GM12892 (cell line): ENCODE results near the gene GFY.
A peak's percentile ranks its signal among the peaks of the same experiment; 100 is the strongest.

ENCODE experiments used
- DNase-seq: peaks from one replicate; pipeline ENCODE4 v3.0.0; 2011; ENCODE audit not compliant: insufficient read length
- FAIRE-seq: peaks from 2 replicates; lab custom pipeline; 2011; peaks lifted over from hg19 to GRCh38; lab: Jason Lieb, UNC
- POLR2A ChIP-seq: IDR thresholded peaks from 2 replicates; pipeline ENCODE4 v1.6.1; 2011; ENCODE audit warnings: low read depth, low read length, control low read depth
- POLR2AphosphoS5 ChIP-seq: IDR thresholded peaks from 2 replicates; pipeline ENCODE4 v1.6.1; 2011; ENCODE audit warnings: low read depth, low read length, control low read depth
- TAF1 ChIP-seq: IDR thresholded peaks from 2 replicates; pipeline ENCODE4 v1.6.1; 2011; ENCODE audit warnings: low read depth, mild to moderate bottlenecking, control low read depth, low read length, borderline replicate concordance

GFY gene

GRCh38 chr19:49422407-49423070 lies 2.6 kb upstream of the GFY start:
- no peak for TF ChIP-seq TAF1
- TF ChIP-seq POLR2AphosphoS5 = no peak
- TF ChIP-seq POLR2A = no peak
- no peak for DNase-seq
- no peak for FAIRE-seq

DNA sequence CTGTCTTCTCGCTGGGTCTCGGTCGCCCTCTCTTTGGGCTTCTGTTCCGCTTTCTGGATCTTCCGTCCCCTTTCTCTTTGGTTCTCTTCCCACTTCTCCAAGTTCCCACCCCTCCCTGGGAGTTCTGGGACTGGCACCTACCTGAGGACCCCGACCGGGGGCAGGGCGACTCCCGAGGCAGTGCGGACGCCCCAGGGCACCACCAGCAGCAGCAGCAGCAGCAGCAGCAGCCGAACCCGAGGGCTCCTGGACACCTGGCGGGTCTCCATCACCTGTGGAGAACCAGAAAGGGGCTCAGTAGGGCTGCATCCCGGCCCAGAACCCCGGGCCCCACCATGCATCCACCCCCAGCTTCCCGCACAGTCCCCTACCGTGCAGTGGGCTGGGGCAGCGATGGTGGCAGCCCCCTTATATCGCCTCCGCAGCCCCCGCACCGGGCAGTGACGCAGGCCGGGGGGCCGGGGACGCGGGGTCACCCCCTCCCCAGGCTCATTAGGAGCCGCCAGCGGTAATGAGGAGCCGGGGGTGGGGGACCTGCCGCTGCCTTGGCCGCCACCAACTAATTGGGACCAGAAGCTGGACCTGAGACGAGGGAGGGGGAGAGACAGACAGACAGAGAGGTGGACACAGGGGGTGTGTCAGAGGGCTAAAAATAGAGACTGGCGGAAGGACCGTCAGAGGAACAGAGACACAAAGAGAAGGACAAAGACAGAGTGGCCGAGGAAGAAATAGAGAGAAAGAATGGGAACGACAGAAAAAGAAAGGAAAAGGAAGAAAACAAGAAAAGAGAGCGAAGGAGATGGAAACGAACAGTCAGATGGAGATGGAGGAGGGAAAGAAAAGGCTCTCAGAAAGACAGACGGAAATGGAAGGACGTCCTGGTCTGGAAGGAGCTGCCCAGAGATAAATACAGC lies 1.9 kb upstream of the GFY start, which contains the start of gene PTH2:
TSS of gene PTH2 (minus strand) at position 371 of the 914 bp plus-strand sequence. CDS start at position 269, 102 bp downstream.
- TF ChIP-seq TAF1 (no peak), POLR2AphosphoS5 (no peak), POLR2A (no peak)
- no peak for DNase-seq
- FAIRE-seq = no peak

GRCh38 chr19:49423985-49424303 lies 1.2 kb upstream of the GFY start:
- no peak for TF ChIP-seq POLR2A
- no peak for TF ChIP-seq TAF1
- TF ChIP-seq POLR2AphosphoS5 = no peak
- FAIRE-seq (no peak), DNase-seq (no peak)

DNA sequence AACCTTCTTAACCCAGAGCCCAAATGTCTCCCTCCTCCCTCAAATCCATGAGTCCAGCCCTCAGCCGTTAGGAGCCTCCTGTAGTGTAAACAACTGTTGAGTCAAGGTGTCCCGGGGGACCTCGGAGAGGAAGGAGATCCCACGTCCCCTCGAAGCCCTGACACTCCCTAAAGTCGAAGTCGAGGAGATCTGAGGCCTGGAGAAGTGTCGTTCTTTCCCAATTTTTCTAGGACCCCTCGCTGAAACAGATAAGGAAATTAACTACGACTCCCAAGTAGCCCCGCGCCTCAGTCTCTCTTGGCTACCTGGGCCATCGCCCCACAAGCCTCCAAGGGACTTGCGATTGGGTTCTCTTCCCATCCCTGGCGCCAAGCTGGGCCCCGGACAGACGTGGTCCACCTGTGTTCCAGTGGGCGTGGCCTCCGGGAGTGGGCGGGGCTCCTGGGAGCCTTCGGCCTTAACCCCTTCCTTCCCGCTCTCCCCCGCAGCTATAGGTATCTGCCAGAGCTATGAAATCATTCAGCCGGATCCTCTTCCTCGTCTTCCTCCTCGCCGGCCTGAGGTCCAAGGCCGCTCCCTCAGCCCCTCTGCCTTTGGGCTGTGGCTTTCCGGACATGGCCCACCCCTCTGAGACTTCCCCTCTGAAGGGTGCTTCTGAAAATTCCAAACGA lies 869 bp downstream of the GFY start:
- no peak for FAIRE-seq
- no peak for DNase-seq
- TF ChIP-seq POLR2AphosphoS5 = no peak
- no peak for TF ChIP-seq TAF1

DNA sequence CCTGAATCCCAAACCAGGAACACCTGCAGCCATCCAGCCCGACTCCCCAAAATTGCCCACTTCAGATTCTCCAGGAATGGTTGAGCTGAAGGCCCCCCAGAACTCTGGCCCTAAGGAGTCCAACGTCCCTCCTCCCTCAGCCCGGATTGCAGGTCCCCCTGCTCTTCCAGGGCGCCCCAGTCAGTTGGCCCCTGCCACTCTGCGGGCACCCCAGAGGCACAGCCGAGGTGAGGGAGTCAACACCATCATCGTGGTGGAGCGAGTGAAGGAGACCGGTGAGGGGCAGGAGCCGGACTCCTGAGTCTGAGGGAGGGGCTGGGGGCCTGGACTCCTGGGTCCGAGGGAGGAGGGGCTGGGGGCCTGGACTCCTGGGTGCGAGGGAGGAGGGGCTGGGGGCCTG lies 2.2 kb downstream of the GFY start:
- FAIRE-seq = no peak
- DNase-seq = no peak
- TF ChIP-seq POLR2A (no peak), TAF1 (no peak), POLR2AphosphoS5 (no peak)

- no peak for TF ChIP-seq POLR2A
- no peak for TF ChIP-seq TAF1
- no peak for TF ChIP-seq POLR2AphosphoS5
- peak; percentile 9 for FAIRE-seq
- no peak for DNase-seq
Observed at GRCh38 chr19:49427855-49428546, 2.8 kb downstream of the GFY start.

DNA sequence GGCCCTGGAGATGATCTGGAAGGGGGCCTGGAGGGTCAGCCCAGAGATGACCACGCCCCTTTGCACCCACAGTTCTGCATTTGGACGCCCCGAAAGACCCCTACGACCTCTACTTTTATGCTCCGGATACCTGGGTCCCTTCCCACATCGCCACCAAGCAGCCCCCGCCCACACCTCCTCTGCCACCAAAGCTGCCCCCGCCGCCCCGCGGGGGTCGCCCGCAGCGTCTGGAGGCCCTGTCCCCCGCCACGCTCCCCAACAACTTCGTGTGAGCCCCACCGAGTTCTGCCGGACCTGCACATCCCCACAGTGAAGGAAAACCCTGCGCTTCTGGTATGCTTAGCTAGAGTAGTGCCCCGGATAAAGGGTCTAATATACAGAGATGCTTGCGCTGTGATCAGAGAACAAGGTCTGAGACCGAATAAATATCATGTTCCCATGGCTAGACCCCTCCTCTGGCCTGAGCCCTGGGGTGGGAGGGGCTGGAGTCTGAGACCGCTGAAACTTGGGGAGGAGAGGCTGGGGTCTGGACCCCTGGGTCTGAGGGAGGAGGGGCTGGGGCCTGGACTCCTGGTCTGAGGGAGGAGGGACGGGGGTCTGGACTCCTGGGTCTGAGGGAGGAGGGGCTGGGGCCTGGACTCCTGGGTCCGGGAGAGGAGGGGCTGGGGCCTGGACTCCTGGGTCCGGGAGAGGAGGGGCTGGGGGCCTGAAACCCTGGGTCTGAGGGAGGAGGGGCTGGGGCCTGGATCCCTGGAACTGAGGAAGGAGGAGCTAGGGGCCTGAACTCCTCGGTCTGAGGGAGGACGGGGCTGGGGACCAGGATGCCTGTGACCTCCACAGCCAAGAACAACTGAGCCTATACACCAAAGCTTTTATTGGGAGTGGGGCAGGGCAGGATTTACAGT lies 3.6 kb downstream of the GFY start:
- no peak for DNase-seq
- TF ChIP-seq TAF1 (no peak), POLR2A (no peak), POLR2AphosphoS5 (no peak)
- FAIRE-seq = no peak

- FAIRE-seq (no peak), DNase-seq (no peak)
- TF ChIP-seq POLR2A = no peak
- no peak for TF ChIP-seq TAF1
- no peak for TF ChIP-seq POLR2AphosphoS5
Observed at GRCh38 chr19:49430172-49430677, 5.0 kb downstream of the GFY start.

GRCh38 chr19:49430678-49431329 lies 5.6 kb downstream of the GFY start:
- DNase-seq (no peak), FAIRE-seq (no peak)
- TF ChIP-seq POLR2AphosphoS5 (no peak), TAF1 (no peak), POLR2A (no peak)
